Stimulated activated CD4-positive, alpha-beta T cell treated with anti-CD3 and anti-CD28 coated beads, Interleukin-4, amount 100 ng/mL, for 1 hour (primary cell): ENCODE results near the gene HRH3.

Experiments
- DNase-seq: peaks from one replicate; pipeline ENCODE4 v3.0.0-alpha.2; 2020

HRH3 gene

GRCh38 chr20:62228982-62229545 is 9.0 kb upstream of the HRH3 start:
- DNase-seq: no peak

DNA sequence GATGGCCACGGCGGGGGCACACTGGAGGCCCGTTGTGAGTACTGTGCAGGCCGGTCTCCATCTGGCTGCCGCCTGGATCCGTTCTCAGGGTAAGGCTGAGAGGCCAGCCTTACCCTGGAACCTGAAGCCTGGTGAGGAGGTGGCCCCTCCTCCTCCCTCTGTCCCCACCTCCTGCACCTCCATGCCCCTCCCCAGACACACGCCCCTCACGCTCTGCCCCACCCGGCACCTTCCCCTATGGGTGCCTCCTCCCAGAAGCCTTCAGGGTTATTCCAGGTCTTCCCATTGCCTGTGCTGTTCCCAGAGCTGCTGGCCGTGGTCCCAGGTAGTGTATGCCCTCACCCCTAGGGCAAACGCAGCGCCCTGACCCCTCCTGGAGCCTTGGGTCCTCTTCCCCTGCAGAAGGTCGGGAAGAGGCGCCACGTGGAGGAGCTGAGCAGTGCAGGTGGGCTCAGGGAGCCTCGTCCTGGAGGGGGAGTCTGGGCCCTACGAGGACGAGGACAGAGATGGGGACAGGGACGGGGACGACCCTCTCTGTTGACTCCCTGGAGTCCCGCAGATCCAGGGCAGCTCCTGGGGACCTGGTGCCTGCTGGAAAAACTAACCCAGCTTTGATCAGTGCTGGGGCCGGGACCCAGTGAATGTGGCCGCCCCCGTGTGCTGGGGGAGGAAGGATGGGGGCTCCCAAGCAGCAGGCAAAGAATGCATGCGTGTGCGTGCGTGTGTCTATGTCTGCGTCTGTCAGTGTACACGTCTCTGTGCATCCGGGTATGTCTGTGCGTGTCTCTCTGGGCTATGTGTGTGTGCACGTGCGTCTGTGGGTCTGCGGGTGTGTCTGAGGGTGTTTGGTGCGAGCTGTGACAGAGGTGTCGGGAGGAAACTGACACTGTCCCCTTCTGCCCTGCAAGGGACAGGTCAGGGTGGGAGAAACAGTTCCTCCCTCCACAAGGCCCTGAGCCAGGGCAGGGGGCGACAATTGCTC is 8.2 kb upstream of the HRH3 start:
- DNase-seq: no peak

DNA sequence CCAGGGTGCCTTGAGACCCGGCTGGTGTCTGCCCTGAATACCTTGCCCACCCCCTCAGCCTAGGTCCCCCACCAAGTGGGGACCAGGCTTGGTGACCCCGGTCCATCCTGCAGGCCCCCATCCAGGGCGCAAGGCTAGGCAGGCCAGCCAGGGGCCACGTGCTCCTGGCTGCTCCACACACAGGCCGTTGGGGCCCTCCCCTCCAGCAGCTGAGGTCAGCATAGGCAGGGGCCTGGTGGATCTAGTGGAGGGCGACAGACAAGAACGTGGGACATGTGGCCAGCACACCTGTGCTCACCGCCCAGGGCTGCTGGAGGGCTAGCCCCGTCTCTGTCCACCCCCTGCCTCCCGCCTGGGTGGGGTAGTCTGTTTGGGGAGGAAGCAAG is 7.5 kb upstream of the HRH3 start:
- no peak for DNase-seq

DNA sequence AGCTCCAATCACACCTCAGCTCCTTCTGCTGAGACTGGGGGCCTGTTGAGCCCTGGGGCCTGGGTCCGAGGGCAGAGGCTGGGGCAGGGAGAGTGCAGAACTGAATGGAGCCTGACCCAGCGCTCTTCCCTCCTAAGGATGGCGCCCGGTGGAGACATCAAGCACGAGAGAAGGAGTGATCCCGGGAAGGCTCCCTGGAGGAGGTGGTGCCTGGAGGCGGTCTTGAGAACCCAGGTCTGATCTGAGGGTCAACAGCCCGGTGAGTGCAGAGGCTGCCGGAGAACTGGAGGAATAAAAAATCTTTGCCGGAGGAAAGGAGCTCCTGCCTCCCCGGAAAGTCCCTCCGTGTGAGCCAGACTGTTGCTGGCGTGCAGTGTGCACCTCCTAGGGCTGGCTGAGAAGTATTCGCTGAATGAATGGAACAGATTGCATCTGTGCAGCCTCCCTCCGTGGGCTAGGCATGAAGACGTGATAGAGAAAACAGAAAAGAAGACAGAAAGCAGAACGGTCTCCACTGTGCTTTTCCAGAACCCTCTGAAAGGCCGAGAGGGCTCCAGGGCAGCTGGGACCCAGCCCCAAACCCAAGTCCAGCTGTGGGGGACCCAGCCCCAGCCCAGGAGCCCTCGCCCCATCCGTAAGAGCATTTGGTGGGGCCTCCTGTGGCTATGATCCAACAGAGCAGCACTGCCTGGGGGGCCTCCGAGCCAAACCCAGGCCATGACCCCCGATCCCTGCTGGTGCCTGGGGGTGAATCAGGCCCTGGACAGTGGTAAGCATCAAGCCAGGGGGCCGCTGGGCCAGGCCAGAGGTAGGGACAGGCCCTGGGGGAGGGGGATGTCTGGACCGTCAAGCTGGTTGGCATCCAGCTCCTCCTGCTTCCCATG is 6.9 kb upstream of the HRH3 start:
- DNase-seq: no peak

DNA sequence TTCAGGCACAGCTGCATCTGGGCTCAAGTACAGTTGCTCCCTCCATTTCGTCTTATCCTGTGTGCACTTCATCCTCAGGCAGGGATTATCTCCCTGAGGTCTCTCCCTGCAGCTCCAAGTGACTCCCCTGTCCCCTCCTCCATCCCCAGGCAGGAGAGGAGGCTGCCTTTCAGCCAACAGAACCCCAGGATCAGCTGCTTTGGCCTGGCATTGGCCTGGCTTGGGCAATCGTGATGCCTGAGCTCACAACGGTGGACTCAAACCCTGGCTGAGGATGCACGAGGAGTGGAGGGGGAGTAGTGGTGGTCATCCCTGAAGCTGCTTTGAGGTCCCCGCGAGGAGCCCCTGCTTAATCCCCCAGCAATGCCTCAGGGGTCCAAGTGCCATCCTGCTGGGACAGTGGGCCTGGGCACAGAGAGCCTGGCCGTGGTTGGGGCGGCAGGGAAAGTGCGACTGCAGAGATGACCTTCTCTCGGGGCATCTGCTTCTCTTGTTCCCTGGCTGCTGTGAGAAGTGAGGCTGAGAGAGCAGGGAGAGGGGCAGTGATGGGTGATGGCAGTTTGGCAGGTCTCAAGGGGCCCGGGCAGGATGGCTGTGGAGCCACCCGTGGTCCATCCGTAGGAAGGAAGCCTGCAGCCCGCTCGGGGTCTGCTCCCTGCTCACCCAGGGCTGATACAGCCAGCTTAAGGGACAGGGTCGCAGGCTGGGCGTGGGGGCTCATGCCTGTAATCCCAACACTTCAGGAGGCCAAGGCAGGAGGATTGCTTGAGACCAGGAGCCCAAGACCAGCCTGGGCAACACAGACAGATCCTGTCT is 6.0 kb upstream of the HRH3 start:
- DNase-seq: no peak

- no peak for DNase-seq
These were observed 4.9 kb upstream of the HRH3 start for GRCh38 chr20:62225026-62225425.

GRCh38 chr20:62224113-62224855 is 4.2 kb upstream of the HRH3 start:
- no peak for DNase-seq

GRCh38 chr20:62223571-62223970 is 3.5 kb upstream of the HRH3 start:
- no peak for DNase-seq

GRCh38 chr20:62222972-62223371 is 2.9 kb upstream of the HRH3 start:
- no peak for DNase-seq

DNA sequence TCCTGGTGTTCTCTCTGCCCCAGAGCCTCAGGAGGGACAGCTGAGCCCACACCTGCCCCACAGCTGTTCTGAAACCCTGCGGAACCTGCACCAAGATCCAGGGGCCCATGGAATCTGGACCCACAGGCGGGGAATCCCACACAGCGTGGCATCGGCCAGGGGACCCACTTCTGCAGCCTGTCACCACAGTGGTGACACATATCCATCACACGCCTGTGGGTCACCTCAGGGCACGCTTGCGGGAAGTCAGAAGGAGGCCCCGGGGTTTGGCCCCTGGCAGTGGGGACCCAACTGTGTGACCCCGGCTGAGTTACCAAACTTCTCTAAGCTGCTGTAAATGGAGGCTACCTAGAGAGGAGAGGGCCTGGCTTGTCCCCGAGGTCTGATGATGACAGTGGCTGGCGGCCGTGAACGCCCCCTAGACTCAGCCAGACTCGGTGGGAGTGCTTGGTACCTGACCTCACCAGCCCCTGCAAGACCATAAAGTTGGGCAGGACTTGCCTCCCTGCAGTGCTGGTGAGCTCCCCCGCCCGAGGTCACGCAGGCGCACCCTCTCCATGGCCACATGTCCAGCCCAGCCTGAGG is 2.3 kb upstream of the HRH3 start:
- no peak for DNase-seq

GRCh38 chr20:62220666-62221568 is 839 bp upstream of the HRH3 start:
- no peak for DNase-seq

DNA sequence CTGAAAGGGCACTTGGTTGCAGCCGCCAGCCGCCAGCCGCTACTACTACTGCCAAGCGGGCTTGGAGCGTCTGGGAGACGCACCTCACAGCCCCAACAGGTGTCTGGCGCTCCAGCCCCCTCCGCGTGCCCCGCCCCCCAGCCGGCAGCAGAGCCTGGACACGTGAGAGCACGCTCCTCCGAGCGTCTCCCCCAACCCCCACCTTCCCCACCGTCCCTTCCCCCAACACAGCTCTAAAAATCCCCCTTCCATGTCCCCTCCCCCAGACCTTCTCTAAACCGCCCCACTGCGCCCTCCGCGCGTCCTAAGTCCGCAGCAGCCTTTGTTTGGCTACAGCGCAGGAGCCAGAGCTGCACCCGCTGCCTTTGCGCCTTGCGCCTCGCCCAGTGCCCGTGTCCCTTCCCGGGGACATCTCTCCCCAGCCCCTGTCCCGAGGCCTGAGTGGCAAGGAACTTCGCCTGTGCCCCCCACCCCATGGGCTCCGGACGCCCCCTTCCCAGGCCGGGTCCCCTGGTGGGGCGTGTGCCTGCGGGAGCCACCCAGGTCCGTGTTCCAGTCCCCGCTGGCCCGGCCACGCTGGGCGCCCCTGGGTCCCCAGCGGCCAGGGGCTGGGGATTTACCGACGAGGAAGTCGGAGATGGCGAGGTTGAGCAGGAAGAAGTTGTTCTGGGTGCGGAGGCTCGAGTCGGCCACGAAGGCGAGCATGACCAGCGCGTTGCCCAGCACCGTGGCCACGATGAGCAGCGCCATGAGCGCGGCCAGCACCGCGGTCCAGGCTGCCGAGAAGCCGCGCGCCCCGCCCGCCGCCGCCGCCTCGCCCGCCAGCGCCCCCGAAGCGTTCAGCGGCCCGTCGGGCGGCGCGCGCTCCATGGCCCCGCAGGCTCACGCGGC is 732 bp downstream of the HRH3 start:
- no peak for DNase-seq

DNA sequence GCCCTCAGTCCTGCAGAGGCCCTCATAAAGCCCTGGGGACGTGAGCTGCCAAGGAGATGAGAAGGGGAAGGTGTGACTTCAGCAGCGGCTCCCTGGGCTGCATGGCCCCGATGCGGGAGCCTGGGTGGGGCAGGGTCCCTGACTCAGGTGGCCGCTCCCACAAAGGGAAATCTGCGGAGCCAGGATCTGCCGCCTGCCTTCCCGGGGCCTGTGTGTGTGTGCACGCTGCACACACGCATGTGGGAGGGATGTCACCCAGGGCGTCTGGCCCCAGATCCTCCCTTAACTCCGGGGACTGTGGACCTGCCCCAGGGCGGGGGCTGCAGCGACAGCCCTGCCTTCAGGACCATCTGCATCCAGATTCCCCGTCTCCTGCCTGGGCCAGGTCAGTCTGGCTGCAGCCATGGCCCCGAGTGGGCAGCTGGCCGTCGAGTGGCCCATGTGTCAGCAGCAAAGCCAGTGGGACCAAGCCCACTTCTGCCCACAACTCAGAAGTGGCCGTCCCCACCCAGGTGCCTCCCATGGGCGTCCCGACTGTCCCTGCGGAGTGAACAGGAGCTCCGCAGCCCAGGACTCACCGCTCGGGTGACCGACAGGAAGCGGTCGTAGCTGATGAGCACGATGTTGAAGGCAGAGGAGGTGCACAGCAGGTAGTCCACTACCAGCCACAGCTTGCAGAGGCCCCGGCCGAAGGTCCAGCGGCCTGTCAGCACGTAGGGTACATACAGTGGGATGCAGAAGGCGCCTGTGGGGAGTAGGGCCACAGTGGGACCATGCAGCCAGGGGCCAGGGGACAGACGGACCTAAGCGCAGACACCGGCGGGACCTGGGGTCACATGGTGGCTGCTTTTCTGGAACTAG is 1.9 kb downstream of the HRH3 start:
- no peak for DNase-seq

DNA sequence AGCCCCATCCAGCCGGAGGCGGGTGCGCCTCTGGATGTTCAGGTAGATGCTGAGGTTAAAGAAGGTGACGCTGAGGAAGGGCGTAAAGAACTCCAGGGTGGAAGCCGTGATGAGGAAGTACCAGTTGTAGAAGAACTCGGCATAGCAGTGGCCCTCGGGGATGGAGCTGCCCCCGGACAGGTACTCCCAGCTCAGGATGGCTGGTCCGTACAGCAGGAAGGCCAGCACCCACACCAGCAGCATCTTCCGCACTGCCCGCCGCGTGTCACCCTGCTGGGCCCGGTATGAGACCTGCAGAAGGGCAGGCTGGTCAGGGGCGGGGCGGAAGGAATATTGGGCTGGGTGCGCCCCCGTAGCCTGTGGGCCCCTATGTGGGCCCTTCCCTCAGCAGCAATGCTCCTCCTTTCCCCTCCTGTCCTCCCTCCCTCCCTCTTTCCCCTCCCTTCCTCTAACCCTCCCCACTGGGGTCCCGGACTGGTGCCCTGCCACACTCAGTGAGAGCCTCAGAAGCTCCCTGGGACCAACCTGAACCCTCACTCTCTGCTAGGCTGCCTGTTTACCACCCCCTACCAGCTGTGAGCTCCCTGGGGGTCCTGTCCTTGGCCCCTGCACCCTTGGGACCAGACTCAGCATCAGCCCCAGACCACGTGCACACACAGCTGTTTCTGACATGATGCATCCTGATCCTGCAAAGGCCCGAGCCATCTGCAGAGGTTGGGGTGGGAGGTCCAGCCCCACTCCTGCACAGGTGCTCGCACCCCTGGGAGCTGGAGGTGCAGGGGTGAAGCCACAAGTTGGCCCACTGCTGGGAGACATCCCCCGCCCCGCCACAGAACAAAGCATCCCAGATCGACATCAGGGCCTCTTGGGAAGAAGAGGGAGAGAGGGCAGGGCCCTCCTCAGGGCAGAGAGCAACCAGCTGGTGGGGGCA is 3.2 kb downstream of the HRH3 start:
- DNase-seq: no peak

DNA sequence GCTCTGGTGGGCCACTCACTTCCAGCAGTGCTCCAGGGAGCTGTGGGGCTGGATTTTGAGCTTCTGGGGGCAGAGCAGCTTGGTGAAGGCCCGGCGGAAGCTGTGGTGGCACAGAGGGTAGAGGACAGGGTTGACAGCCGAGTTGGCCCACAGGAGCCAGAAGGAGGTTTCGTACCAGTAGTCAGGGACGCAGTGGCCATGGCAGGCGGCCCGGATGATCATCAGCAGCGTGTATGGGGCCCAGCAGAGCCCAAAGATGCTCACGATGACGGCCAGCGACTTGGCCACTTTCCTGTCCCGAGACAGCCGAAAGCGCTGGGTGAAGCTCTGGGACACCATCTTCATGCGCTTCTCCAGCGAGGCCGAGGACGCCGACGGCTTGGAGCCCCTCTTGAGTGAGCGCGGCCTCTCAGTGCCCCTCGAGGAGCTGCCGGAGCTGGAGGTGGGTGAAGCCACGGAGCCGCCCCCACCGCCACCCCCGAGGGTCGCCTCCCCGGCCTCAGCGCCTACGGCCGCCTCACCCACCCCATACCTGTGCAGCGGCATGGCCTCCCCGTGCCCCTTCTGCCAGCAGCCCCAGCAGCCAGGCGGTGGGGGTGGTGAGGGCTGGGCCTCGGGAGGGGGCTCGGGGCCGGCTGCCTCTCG is 4.0 kb downstream of the HRH3 start:
- no peak for DNase-seq
